Stimulated activated CD8-positive, alpha-beta memory T cell treated with anti-CD3 and anti-CD28 coated beads, Interleukin-12 subunit alpha, Interleukin-12 subunit beta, amount 100 ng/mL, for 1 hour (primary cell): ENCODE data around the gene IGFL3.
"Not testable (repeated sequence)": the region's sequence is repeated elsewhere in the genome, so short reads cannot be mapped to it uniquely, and the experiment has no call there.

Experiments
- DNase-seq: peaks from one replicate; pipeline ENCODE4 v3.0.0-alpha.2; 2020; ENCODE audit warnings: low read depth

The IGFL3 gene

DNA sequence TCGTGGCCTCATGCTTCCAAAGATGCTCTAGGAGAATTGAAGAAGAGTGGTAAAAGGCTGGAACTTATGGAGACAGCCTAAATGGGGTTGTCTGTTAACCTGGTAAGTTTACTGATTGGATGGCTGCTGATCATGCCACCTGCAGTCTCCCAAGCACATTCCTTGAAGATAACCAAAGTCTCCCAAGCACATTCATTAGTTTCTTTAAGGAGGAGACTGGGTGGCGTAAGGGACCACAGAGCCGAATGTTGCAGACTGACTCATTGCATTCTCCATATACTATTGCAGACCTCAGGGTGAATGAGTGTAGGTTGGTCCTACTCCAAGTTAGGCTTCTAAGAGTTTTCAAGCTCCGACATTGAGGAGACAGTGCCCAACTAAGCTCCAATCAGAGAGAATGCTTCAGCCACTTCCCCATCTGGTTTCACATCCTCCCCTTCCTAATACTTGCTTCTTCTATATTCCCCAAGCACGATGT is at the start of gene IGFL3:
Gene IGFL3, minus strand, starts transcription at position 51 of the 478 bp plus-strand sequence. Its CDS starts 39 bp downstream, at position 12.
- no peak for DNase-seq

DNA sequence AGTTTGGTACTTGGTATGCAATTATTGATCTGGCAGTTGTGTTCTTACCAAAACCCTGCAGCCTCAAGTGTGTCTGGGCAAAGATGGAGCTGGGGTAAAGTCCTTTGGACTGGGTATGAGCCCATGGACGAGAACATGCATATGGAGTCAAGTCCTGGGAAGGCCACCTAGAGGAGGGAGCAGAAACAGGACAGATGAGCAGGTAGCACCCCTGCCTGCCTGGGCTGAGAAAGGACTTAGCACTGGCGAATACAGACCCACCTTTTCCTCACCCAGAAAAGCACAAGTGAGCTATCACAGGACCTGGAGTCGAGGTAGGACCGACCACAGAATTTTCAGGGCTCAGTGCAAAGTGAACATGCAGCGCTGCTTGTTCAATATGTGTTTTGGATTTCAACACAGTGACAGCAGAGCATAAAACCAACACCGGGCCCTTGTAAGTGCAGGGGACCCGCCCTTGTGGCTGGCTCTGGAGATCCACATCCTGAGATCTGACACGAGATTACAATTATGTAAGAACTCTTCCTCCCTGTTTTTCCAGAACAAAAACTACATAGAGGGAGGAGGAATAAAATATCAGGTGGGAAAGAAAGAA is 49.5 kb upstream of the IGFL3 start:
- no peak for DNase-seq

DNA sequence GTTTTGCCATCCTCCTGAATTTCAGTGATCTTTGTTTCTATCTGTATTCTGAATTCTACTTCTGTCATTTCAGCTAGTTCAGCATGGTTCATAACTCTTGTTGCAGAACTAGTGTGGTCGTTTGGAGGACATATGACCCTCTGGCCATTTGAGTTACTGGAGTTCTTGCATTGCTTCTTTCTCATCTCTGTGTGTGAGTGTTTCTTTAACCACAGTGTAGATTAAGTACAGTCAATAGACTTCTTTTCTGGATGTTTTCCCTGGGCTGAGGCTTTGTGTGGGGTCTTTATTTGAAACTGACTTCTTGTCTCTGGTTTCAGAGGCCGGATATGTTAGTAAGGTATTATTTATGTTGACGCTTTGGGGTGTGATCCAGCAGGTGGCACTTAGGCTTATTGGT is 38.2 kb upstream of the IGFL3 start:
- no peak for DNase-seq

DNA sequence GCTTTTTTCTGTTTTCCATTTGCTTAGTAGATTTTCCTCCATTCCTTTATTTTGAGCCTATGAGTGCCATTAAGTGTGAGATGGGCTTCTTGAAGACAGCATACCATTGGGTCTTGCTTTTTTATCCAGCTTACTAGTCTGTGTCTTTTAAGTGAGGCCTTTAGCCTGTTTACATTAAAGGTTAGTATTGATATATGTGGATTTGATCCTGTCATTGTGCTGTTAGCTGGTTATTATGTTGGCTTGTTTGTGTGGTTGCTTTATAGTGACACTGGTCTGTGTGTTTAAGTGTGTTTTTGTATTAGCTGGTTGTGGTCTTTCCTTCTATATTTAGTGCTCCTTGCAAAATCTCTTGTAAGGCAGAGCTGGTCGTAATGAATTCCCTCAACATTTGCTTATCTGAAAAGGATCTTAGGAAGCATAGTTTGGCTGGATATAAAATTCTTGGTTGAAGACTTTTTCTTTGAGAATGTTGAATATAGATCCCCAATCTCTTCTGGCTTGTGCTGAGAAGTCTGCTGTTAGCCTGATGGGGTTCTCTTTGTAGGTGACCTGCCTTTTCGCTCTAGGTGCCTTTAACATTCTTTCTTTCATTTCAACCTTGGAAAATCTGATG is 37.3 kb upstream of the IGFL3 start:
- not testable (repeated sequence) for DNase-seq

DNA sequence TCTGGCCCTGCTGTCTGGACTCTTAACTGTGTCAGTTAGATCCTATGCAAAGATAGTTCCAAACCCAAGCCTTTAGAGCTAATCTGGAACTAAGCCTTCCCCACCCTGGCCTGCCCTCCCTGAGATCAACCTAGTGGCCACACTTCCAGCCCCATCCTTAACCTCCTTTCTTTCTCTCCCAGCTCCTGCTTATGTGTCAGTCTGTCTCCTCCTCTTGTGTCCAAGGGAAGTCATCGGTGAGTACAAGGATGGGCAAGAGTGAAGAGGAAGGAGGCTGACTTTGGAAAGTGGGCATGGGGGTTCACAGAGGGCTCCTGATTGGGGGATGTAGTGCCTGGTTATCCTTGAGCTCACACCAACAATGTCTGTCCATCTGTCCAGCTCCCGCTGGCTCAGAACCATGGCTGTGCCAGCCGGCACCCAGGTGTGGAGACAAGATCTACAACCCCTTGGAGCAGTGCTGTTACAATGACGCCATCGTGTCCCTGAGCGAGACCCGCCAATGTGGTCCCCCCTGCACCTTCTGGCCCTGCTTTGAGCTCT is 35.8 kb upstream of the IGFL3 start:
- DNase-seq: no peak

DNA sequence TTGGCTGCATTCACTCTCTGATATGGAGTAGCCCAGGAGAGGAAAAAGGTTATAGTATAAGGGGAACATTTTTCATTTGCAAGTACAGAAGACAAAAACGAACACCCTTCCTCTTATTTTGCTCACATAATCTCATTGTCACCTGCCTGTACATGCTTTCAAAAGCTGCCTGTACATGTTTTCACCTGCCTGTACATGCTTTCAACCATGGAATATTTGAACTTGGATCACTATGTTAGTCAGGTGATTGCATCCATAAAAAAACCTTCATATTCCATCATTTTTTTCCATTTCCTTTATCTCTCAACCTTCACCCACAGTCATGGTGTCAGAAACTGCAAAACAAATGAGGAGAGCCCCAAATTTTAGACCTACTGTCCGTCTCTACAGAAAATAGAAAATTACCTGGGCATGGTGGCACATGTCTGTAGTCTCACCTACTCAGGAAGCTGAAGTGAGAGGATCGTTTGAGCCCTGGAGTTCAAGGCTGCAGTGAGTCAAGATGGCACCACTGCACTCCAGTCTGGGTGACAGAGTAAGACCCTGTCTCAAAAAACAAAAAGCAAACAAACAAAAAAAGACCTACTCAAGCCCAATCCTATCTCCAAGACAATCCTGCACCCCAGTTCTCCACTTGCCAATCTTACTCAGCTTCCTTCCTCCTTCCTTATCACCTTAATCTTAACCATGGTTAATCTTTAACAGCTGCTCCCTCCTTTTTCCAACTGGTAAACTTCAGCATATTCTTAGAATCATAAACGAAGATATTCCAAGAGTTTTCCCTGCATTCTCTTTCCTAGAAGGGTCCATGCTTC is 35.1 kb upstream of the IGFL3 start:
- DNase-seq: no peak

DNA sequence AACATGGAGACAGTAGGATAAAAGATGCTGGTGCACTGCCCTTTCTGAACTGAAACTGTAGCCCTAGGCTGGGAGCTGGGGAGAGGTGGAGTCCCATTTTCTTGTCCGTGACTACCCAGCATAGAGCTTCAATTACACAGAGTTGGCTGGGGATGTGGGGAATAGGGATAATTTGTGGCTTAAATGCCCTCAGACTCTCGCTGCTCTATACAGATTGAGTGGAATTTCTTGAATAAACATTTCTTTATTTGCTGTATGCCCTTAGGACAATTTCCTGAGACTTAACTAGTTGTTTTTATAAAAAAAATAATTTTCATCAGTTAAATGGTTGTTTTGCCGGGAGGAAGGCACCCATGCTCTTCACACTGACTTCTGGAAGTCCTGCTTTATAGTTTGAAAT is 30.7 kb upstream of the IGFL3 start:
- no peak for DNase-seq

DNA sequence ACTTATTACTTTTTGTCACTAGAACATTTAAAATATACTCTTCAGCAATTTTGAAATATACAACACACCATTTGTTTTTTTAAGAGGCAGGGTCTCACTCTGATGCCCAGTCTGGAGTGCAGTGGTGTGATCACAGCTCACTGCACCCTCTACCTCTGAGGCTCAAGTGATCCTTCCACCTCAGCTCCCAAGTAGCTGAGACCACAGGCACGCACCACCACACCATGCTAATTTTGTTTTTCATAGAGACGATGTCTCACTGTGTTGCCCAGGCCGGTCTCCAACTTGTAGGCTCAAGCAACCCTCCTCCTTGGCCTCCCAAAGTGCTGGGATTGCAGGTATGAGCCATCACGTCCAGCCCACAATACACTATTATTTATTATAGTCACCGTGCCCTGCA is 26.1 kb upstream of the IGFL3 start:
- DNase-seq: no peak

DNA sequence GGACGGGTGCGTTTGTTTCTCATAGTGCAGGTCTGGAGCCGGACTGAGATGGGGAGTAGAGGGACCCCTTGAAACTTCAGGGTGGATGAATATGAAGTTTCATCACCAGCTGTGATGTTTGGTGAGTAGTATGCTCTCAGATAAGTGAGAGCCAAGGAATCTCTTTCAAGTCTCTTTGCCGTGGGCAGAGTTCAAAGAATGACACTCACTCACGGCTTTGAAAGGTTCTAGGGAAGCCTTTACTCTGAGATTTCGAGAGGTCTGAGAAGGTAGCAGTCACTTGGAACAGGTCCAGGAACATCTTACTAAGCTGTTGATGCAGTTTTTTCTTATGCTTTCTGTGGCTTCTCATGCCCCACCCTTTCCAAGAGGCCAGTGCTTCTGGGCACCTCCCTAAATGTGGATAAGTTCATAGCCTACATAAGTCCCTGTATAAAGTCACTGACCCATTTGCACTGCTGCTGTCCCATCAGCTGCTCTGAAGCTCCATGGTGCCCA is 23.4 kb upstream of the IGFL3 start, which contains the start of gene IGFL2:
Gene IGFL2, plus strand, starts transcription at position 448 of the 498 bp plus-strand sequence. Its CDS starts 41 bp downstream, at position 489.
- no peak for DNase-seq

DNA sequence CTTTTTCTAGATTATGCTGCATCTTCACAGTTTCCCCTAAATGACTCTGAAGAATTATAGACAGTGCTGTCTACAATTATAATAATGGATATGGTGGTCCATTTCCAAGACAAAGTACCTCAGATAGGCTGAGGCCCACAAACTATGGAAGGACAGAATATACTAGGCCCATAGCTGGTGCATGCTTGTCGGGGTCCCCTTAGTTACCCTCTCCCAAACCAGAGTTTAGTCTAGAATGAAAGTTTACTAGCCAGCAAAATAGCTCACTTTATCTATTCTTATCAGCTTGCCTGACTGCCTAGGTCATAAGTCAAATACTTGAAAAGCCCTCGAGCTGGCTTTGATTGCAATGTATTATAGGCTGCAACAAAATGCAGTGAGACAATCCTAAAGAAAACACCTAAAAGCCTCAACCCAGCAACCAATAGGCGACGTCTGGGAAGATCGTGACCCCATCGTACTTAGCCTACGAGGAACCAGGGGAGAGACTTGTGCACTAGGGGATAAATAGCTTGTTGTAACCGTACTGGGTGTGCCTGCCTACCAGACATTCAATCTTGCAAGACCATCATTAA is 22.8 kb upstream of the IGFL3 start:
- DNase-seq: no peak

DNA sequence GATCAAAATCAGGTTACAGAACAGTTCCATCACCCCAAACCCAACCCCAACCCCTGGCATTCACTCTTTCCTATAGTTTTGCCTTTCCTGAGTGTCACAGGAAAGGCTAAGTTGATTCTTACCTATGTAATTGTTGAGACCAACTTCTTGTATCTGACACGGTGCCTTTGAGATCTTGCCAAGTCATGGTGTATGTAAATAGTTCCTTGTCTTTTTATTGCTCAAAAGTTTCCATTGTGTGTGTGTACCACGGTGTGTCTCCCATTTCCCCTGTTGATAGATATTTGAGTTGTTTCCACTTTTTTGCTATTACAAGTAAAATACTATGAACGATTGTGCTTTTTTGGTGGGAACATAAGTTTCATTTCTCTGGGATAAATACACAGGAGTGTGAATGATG is 20.3 kb upstream of the IGFL3 start:
- no peak for DNase-seq

DNA sequence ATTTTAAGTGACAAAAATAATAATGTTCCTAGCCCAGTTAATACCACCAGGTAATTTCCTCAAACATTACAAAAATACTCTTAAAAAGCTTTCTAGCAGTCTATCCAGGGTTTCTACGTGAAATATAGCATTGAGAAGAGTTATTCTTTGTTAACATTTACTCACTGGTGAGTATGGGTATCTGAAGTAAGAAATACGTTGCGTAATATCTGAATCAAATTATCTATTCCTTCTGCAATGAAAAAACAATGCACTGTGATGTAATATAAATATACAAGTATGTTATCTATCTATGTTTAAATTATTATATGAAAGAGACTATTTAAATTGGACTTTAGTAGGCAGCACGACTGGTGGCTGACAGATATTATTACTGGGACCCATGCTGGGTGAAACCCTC is 17.8 kb upstream of the IGFL3 start:
- DNase-seq: no peak

DNA sequence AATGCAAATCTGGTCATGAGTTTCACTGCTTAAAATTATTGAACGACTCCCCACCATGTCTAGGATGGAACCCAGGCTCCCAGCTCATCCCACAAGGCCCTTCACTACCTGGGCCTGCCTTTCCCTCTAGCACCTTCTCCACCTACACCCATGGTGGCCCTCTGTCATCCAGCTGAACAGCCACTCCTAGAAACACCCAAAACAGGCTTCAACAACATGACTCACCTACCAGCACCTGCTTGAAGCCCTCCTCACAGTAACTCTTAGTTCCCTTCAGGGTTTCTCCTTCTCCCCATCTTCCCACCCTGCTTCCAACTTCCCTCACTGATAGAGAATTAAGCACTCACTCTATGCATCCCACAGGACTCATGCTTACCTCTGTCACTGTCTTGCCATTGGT is 16.9 kb upstream of the IGFL3 start:
- no peak for DNase-seq

DNA sequence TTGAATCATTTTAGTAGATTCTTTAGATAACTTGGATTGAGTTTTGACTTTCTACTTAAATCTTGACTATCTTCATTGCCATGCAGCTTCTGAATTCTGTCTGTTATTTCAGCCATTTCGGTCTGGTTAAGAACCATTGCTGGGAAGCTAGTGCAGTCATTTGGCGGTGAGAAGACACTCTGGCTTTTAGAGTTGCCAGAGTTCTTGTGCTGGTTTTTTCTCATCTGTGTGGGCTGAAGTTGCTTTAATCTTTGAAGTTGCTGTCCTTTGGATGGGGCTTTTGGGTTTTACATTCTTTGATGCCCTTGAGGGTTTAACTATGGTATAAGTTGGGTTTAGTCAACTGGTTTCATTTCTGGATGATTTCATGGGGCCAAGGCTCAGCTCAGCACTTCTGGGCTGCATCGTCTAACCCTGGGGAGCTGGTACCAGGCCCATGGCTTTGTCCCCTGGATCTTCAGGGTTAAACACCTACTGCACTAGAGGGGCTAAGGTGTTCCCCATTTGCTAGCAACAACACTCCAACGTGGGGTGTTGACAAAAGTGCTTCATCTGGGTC is 13.5 kb upstream of the IGFL3 start:
- no peak for DNase-seq

DNA sequence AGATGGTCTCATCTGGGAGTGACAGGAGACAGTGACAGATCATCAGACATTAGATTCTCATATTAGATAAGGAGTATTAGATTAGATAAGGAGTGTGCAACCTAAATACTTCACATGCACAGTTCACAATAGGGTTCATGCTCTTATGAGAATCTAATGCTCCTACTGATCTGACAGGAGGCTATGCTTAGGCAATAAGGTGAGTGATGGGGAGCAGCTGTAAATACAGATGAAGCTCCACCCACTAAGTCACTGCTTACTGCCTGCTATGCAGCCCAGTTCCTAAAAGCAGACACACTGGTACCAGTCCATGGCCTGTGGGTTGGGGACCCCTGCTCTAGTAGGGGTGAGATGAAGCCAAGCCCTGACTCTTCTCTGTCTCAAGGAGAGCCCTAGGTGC is 10.0 kb upstream of the IGFL3 start:
- no peak for DNase-seq

DNA sequence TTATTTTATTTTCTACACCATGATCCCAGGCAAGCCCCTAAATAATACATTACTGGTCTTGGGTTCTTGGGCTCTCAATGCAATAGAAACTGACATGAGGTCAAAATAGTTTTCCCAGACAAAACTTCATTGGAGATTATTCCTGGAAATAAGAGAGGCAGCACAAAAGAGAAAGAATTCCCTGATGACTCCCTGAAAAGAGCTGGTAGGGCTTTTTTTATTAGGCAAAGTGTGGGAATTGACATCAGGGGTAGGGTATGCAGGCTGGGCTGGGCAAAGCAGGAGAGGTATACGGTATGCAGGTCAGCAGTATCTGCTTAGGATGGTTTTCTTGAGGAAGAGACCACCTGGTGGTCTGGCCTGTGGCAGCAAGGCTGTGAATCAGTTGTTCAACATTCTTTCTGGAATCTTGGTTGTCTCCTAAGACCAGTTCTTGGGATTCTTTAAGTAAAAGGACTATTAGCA is 9.3 kb upstream of the IGFL3 start:
- DNase-seq: no peak

DNA sequence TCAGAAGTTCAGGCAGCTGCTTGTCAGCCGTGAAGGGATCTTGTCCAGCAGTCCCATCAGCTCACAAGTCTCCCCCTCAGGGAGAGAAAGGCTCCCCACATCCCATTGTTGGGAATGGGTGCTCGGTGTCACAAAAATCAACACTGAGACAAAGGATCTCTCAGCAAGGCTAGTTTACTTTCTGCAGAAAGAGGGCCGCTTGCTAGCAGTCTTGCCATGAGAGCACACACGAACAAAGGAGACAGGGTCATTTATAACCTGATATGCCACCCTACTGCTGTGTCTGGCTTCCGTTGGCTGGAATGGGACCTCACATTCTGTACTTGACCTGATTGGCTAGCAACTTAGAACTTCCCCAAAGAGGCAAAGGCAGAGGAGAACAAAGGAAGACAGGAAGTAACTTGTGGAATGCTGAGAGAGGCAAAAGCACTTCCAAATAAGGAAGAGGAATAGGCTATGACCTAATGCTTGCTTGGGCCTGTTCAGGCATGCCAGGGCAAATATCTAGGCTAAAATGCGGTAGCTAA is 8.7 kb upstream of the IGFL3 start:
- DNase-seq: no peak

DNA sequence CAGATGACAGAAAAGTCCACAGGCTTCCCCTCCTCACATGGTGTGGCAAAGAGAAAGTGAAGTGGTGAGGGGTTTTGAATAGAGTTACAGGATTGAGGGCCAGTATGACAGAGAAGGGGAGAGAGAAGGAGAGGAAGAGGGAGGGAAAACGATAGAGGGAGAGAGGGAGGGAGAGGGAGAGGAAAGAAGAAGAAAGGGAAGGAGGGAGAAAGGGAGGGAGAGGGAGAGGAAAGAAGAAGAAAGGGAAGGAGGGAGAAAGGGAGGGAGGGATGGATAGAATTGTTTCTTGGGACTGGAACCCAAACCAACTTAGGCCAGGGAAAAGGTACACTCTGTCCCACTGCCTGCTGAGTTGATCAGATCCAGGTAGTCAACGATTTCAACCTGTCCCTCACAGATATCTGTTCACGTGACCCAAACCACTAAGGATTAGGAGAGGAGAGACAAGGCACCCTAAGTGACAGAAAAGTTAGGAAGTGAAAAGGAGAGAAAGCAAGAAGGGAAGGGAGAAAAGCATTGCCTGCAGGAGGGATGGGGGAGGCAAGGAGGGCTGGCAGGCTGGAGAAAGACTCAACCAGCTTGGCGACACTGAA is 8.1 kb upstream of the IGFL3 start:
- no peak for DNase-seq

DNA sequence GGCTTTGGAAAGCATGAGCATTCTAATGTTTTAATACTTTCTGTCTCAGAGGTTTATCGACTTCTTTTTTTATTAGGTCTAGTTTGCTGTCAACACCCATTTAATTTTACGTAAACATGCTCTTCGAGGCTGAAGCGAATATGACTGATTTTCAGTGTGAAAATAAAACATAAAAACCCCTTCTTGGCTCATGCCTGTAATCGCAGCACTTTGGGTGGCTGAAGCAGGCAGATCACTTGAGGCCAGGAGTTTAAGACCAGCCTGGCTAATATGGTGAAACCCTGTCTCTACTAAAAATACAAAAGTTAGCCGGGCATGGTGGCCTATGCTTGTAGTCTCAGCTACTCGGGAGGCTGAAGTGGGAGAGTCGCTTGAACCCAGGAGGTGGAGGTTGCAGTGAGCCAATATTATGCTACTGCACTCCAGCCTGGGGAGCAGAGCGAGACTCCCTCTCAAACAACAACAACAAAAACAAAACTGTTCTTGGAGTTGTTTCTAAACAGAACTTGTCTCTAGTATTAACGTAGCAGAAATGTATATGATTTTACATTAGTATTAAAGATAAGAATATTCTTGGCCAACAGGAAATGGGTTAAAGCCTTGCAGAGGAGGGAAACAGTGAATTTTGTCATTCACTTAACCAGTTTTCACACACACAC is 7.1 kb upstream of the IGFL3 start:
- no peak for DNase-seq

DNA sequence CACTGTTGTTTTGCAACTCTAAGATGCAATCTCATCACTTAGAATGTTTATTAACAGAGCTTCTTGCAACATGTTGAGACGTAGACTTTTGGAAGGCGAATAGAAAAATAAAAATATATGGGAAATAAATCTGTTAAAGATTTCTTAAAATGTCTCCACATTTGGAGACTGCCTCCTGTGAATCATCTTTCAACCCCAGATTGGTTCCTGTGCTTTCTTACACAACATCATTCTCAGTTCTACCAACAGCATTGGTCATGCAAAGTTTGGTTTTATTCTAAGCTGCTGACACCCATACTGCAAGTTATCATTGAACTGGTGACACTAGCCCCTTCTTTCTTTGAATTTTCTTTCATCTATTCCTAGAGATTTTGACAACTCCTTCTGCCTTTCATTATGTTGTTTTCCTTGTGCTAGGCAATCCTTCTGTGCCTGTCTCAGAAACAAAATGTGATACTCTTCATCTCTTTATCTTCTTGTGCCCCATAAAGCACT is 1.6 kb upstream of the IGFL3 start:
- DNase-seq: no peak
